COLO668 (cell line): ENCODE measurements around the gene DLG2.
"Not testable (repeated sequence)": the region's sequence is repeated elsewhere in the genome, so short reads cannot be mapped to it uniquely, and the experiment has no call there.

ENCODE experiments used
- DNase-seq: peaks from one replicate; lab custom pipeline; 2025; ENCODE audit not compliant: unreplicated experiment; lab: John Stamatoyannopoulos, UW

DLG2 gene

GRCh38 chr11:85464283-85464682 is 162.9 kb downstream of the DLG2 start:
- DNase-seq, result peak; percentile 5

DNA sequence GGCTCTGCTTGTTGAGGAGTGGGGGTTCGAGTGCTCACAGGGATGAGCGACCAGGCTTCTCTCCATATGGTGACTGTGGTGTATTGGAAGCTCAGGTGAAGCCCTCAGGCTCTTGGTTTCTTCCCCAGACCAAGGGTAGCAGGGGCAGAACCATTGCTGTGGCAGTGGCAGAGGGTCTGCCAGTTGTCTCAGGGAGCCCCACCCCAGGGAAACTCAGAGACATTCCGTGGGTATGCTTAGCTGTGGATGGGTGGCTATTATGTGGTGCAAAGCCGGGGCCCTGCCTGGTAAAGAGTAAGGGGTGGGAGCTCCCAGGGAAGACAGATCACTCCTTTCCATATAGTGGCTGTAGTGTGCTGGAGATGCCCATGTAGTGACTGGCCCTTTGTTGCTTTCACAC is 167.8 kb downstream of the DLG2 start:
- DNase-seq, result no peak

DNA sequence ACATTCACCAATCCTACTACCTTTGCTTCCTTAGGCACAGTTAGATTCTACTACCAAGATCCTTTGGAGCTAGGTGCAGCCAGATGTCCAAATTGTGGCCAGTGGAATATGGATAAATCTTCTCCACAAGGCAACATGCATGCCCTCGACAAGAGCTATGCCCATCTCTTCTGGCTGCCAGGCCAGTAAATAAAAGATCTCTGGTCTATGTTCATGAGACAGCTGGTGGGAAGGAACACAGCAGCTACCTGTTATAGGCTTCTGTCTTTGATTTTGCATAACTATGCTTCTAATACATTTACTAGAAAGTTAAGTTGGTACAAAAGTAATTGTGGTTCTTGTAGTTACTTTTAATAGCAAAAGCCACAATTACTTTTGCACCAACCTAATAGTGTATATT is 182.7 kb downstream of the DLG2 start:
- no peak for DNase-seq

- DNase-seq, result no peak
These were observed 186.9 kb downstream of the DLG2 start for GRCh38 chr11:85440273-85440672.

DNA sequence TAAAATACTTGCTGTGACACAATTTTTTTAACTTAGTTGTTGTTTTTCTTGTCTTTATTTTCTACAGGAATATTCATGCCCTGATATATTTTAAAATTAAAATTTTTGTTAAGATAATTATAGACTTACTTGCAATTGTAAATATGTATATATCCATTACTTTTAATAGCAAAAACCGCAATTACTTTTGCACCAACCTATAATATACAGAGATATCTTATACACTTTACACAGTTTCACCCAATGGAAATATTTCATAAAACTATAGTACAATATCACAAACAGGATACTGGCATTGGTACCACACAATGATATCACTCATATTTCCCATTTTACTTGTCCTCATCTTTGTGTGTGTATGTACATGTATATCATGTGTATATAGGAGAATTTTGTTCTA is 188.8 kb downstream of the DLG2 start:
- no peak for DNase-seq

DNA sequence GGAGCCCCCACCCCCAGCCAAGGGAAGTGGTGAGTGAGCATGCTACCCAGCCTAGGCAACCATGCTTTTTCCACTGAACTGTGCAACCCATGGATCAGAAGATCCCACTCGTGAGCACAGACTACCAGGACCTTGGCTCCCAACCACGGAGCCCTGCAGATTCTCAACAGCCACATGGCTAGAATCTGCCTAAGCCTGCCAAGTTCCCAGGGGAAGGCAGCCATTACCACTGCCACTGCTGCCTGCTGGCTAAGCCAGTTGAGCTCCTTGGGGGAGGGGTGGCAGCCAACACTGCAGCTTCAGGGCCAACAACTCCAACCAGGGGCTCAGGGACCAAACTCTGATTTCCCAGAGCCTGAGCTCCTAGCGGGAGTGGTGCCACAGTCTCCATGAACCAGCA is 195.8 kb downstream of the DLG2 start:
- DNase-seq, result no peak

DNA sequence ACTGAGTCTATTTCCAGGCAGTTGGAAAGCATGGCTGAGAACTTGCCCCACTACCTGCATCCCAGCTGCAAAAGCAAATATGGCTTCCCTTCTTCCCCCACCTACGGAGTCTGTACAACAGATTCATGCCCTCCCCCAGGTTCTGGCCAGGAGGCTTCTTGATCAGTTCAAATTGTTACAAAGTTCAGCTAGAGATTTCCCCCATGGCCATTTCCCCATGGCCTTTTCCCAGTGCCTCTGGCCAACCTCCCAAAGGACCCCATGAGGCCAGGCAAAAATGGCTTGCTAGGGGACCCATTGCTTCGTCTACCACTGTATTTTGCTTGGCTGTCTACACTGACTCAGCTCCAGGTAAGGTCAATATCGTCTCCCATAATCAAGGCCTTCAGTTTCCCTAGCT is 203.3 kb downstream of the DLG2 start:
- DNase-seq, result no peak

GRCh38 chr11:85423316-85423715 is 203.8 kb downstream of the DLG2 start:
- DNase-seq, result peak; percentile 83

GRCh38 chr11:85414175-85414574 is 213.0 kb downstream of the DLG2 start:
- no peak for DNase-seq

- no peak for DNase-seq
These were observed 219.5 kb downstream of the DLG2 start for GRCh38 chr11:85407648-85408047.

- no peak for DNase-seq
These were observed 220.3 kb downstream of the DLG2 start for GRCh38 chr11:85406841-85407240.

DNA sequence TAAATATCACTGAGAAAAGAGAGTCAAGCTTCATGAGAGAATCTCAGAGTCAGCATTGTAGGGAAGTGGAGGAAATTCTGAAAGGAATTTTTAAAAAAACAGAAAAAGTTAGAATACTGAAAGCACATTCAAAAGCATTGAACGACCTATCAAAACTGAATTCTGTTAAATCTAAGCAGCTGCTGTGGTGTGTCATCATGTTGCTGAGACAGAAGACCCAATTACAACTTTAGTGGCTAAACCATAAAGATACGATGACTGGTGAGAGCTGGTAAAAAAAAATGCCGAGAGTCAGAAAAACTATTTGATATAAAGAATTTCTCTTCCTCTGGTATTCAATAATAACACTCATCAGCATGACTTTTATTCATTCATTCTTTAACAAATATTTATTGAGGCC is 220.8 kb downstream of the DLG2 start:
- no peak for DNase-seq

- peak; percentile 42 for DNase-seq
These were observed 231.6 kb downstream of the DLG2 start for GRCh38 chr11:85395515-85396055.

GRCh38 chr11:85394283-85394682 is 232.9 kb downstream of the DLG2 start:
- no peak for DNase-seq

GRCh38 chr11:85391141-85391540 is 236.0 kb downstream of the DLG2 start:
- DNase-seq, result no peak

DNA sequence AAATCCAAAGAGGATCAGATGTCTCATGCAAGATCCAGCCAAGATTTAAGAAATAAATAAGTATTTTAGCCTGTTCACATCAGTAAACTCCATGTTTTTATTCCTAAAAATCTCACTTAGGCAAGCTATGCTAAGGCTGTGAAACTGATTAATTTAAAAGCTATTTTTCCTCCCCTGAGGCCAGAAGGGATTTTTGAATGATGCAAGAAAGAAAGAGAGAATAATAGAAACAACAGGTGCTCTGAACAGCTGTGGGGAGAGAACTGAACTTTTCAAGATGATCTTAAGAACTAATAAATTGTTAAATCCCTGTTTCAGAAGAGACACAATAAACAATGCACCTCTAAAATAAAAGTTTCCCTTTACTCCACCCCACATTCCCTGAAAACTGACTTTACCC is 241.6 kb downstream of the DLG2 start:
- DNase-seq, result no peak

DNA sequence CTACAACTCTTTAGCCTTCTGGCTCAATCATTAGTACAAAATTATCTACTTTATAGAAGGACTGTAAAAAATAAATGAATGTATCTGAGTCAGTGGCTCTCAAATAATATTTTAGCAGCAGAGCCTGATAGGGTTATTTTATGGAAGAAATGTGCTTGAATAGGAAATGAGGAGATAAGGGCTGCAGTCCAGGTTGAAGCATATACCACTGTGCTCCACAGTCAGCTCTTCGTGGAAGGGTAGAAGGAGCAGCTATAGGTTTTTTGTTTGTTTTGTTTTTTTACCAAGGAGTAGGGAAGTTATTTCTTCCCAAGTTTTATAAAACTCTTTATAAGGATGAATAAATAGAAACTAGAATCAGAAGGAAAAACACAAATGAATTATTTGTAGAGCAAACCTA is 242.0 kb downstream of the DLG2 start:
- DNase-seq, result no peak

GRCh38 chr11:85379066-85379465 is 248.1 kb downstream of the DLG2 start:
- DNase-seq, result no peak

DNA sequence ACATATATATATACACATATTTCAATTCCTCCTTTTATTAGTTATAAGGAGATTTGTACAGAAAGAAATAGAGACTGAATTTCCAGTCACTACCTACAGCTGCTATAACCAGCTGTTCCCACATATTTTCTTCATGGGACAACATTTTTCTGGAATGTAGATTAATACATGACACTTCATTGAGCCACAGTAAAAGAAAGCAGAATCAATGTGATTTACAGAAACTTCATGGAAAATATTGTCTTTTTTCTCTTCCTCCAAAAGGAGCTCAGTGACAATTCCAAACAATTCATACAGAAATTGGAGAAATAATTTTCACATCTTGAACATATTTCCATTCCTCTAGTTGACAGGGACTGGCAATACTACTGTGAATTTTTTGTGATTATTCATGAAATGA is 249.2 kb downstream of the DLG2 start:
- no peak for DNase-seq

- DNase-seq, result no peak
These were observed 267.3 kb downstream of the DLG2 start for GRCh38 chr11:85359859-85360258.

DNA sequence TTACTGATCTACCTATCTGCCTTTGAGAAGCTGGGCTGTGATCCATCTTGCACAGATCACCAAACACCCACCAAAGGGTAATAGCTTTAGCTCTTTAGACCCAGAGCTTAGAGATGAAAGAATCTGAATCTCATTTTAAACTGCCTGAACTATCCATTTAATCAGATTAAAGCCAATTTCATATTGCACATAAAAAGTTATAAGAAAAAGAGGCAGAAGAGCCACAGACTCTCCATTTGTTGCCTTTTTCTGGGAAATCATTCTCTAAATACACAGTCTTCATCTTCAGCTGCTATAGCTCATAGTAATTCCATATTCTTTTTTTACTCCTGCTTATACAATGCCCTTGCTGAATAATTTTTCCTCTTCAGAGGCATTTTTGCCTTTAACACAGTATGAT is 271.2 kb downstream of the DLG2 start:
- no peak for DNase-seq

DNA sequence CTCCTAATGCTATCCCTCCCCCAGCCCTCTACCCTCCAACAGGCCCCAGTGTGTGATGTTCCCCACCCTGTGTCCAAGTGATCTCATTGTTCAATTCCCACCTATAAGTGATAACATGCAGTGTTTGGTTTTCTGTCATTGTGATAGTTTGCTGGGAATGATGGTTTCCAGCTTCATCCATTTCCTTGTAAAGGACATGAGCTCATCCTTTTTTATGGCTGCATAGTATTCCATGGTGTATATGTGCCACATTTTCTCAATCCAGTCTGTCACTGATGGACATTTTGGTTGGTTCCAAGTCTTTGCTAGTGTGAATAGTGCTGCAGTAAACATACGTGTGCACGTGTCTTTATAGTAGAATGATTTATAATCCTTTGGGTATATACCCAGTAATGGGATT is 277.6 kb downstream of the DLG2 start:
- DNase-seq, result not testable (repeated sequence)

GRCh38 chr11:85348945-85349344 is 278.2 kb downstream of the DLG2 start:
- DNase-seq, result no peak

DNA sequence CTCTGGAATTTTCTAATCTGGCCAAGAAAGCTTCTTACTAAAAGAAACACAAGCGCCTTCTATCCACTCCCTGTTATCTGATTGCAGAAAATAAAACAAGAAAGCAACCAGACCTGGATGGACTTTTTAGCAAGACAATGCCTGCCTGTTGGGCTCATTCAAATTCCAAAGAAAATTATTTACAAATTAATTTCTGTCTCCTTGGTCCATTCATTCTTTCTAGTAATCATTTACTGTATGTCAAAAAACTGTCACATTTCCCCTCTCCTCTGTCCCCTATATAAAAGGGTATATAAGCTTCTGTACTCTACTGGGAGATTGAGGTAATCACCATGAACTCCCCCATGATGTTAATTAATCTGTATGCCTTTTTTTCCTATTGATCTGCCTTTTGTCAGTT is 279.9 kb downstream of the DLG2 start:
- DNase-seq, result no peak
